AG04450 (cell line): ENCODE results near the gene CHCHD4. TPM values are rescaled to one million over a fixed set of nuclear protein-coding genes. Genes with fewer than 3 reads are reported as not detected.
"Not testable (repeated sequence)": the region's sequence is repeated elsewhere in the genome, so short reads cannot be mapped to it uniquely, and the experiment has no call there.

Source experiments
- CTCF ChIA-PET: fragments of 300-600, 350-600 bp; formaldehyde crosslinking; extraction: SDS; loops from one replicate; lab custom pipeline; 2022; ENCODE audit warnings: antibody characterized with exemption, inconsistent platforms; lab: Charles Lee
- POLR2A ChIA-PET: fragments of 350-600 bp; formaldehyde crosslinking; extraction: SDS; loops from one replicate; lab custom pipeline; 2021; ENCODE audit warnings: antibody characterized with exemption, inconsistent platforms; lab: Yijun Ruan, JAX
- DNase-seq: peaks from one replicate; pipeline ENCODE4 v3.0.0-alpha.2; 2011; ENCODE audit warnings: low read depth, low spot score
- H3K27ac ChIP-seq: one replicate; pipeline ENCODE4 v1.5.1; 2012; ENCODE audit warnings: low read depth, low read length, control low read depth
- H3K27me3 ChIP-seq: one replicate; pipeline ENCODE4 v1.6.0; 2012; ENCODE audit warnings: low read length; ENCODE audit not compliant: control insufficient read depth, insufficient read depth
- H3K4me3 ChIP-seq: 2 replicates; pipeline ENCODE4 v1.5.1; 2011; ENCODE audit warnings: mild to moderate bottlenecking, low read depth, low read length, control low read depth
- H3K9me3 ChIP-seq: 2 replicates; pipeline ENCODE4 v1.5.1; 2012; ENCODE audit warnings: low read length; ENCODE audit not compliant: control insufficient read depth, insufficient read depth
- CTCF ChIP-seq: IDR thresholded peaks from 2 replicates; pipeline ENCODE4 v1.5.1; 2011; ENCODE audit warnings: low read depth, low read length, control low read depth, inconsistent platforms
- polyA plus RNA-seq: library from polyadenylated mRNA; depleted of rRNA; stranded (reverse); fragments of >200 nt; gene quantifications from 2 replicates; pipeline ENCODE4 v1.2.3, GENCODE V29; 2011

The CHCHD4 gene
- polyA plus RNA-seq, 1 experiment, result 11.4 TPM

- POLR2A ChIA-PET, result no interaction called here
- no peak overlapping the region for H3K4me3 ChIP-seq
- no peaks in the 10 kb centered on the region for H3K27me3 ChIP-seq
- H3K27ac ChIP-seq, result no peak overlapping the region
- no peak for TF ChIP-seq CTCF
- DNase-seq, result no peak
- H3K9me3 ChIP-seq, result no peaks in the 10 kb centered on the region
- CTCF ChIA-PET, result interaction anchor here (1.1 kb wide), 1 partner anchor 214 kb away, joined by 4 read pairs; no protein-coding TSS in a partner anchor
These were observed 14.0 kb downstream of the CHCHD4 start for GRCh38 chr3:14110699-14111098.

GRCh38 chr3:14109821-14110220, 14.8 kb downstream of the CHCHD4 start:
- DNase-seq, POLR2A ChIA-PET, H3K9me3 ChIP-seq, H3K27ac ChIP-seq, H3K27me3 ChIP-seq, H3K4me3 ChIP-seq: not testable (repeated sequence)
- CTCF ChIA-PET, result interaction anchor here (1.1 kb wide), 1 partner anchor 213 kb away, joined by 4 read pairs; no protein-coding TSS in a partner anchor

DNA sequence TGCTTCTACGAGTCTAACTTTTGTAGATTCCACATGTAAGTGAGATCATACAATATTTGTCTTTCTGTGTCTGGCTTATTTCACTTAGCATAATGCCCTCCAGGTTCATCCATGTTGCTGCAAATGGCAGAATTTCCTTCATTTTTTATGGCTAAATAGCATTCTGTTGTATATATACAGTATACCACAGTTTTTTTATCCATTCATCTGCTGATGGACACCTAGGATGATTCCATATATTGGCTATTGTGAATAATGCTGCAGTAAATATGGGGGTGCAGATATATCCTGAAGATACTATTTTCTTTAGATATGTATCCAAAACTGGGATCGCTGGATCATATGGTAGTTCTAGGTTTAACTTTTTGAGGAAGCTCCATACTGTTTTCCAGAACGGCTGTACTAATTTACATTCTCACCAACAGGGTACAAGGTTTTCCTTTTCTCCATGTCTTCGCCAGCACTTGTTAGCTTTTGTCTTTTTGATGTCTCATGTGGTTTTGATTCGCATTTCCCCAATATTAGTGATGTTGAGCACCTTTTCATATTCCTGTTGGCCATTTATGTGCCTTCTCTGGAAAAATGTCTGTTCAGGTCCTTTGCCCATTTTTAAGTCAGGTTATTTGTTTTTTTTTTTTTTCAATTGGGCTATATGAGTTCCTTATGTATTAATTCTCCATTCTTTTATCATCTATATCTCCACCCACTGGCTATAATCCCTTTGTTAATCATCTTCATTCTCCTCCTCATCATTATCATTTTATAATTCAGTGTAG, 26.9 kb downstream of the CHCHD4 start:
- Histone ChIP-seq H3K9me3 (no peaks in the 10 kb centered on the region), H3K4me3 (no peak overlapping the region), H3K27ac (no peak overlapping the region), H3K27me3 (peaks cover 6% of the 10 kb centered on the region)
- ChIA-PET CTCF (no interaction called here), POLR2A (no interaction called here)
- no peak for TF ChIP-seq CTCF
- no peak for DNase-seq

- TF ChIP-seq CTCF, result no peak
- CTCF ChIA-PET, result no interaction called here
These were observed 27.9 kb downstream of the CHCHD4 start for GRCh38 chr3:14096742-14097141.

DNA sequence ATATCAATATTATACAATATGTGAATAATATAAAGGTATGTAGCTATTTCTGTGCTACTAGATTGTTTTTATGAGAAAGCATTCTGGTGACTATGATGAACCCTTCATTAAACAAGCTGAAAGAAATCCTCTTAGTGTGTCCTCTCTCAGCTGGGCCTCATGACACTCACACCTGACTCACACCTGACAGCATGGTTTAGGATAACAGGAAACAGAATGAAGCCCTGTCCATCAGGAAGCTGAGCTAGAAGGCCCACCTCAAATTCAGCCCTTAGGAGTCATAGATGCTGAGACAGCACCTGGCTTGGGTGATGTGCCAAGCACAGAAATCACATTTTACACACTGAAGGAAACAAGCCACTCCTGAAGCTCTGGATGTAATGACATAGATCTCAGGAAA, 30.8 kb downstream of the CHCHD4 start:
- CTCF ChIA-PET, result no interaction called here
- POLR2A ChIA-PET, result no interaction called here
- TF ChIP-seq CTCF, result no peak

More at GRCh38 chr3:14096742-14097141, 27.9 kb downstream of the CHCHD4 start:
- DNase-seq, result no peak
- peaks cover 6% of the 10 kb centered on the region for H3K27me3 ChIP-seq
- H3K27ac ChIP-seq, result no peak overlapping the region
- H3K9me3 ChIP-seq, result no peaks in the 10 kb centered on the region
- POLR2A ChIA-PET, result no interaction called here
- no peak overlapping the region for H3K4me3 ChIP-seq

More for the DNA sequence above, 30.8 kb downstream of the CHCHD4 start:
- DNase-seq, result no peak
- H3K4me3 ChIP-seq, result no peak overlapping the region
- H3K27ac ChIP-seq, result no peak overlapping the region
- H3K27me3 ChIP-seq, result peaks cover 8% of the 10 kb centered on the region
- H3K9me3 ChIP-seq, result no peaks in the 10 kb centered on the region
